IPS DF 4.7 (cell line): ENCODE results near the gene PSENEN.

Experiments
- DNase-seq: peaks from one replicate; pipeline ENCODE4 v3.0.0-alpha.2; 2013; ENCODE audit warnings: low spot score; ENCODE audit errors: extremely low read depth

PSENEN gene

DNA sequence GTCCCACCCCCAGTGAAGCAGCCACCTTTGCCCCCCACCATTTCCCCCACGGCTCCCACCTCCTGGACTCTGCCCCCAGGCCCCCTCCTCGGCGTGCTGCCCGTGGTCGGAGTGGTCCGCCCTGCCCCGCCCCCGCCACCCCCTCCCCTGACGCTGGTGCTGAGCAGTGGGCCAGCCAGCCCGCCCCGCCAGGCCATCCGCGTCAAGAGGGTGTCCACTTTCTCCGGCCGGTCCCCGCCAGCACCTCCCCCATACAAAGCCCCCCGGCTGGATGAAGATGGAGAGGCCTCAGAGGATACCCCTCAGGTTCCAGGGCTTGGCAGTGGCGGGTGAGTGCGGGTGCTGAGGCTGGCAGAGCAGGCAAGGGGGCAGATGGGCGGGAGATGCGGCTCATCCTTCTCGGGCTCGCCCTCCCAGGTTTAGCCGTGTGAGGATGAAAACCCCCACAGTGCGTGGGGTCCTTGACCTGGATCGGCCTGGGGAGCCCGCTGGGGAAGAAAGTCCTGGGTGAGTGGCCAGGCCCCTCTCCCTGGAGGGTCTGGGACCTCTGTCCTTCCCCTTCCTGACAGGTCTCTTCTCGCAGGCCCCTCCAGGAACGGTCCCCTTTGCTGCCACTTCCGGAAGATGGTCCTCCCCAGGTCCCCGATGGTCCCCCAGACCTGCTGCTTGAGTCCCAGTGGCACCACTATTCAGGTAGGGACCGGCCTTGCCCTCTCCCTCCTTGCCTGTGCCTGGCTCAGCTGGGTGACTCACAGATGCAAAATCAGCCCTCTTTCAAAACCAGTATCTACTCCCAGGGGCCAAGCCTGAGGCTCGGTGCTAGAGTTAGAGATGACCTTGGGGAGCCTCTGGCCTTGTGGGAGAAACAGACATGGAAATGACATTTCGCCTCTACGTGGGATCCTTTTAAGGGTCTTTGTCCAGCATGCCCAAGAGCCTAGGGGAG is 12.0 kb upstream of the PSENEN start:
- no peak for DNase-seq

GRCh38 chr19:35734273-35734672 is 11.2 kb upstream of the PSENEN start:
- DNase-seq: no peak

DNA sequence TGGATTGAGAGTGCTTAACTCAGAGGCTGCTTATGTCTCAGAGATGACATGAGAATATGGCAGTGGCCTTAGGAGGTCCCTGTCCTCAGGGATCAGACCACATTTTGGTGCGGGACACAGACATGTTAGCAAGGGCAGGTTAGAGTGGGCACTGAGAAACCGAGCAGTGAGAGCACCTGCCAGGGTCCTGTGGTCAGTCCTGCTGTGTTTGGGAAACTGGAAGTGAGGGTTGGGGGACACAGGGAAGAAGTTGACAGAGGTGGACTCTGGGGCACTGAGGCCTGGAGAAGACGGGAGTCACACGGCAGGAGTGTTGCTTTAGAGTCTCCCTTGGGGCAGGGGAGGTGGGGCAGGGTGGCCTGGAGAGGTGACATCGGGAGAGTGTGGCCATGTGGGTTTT is 10.6 kb upstream of the PSENEN start:
- DNase-seq: no peak

DNA sequence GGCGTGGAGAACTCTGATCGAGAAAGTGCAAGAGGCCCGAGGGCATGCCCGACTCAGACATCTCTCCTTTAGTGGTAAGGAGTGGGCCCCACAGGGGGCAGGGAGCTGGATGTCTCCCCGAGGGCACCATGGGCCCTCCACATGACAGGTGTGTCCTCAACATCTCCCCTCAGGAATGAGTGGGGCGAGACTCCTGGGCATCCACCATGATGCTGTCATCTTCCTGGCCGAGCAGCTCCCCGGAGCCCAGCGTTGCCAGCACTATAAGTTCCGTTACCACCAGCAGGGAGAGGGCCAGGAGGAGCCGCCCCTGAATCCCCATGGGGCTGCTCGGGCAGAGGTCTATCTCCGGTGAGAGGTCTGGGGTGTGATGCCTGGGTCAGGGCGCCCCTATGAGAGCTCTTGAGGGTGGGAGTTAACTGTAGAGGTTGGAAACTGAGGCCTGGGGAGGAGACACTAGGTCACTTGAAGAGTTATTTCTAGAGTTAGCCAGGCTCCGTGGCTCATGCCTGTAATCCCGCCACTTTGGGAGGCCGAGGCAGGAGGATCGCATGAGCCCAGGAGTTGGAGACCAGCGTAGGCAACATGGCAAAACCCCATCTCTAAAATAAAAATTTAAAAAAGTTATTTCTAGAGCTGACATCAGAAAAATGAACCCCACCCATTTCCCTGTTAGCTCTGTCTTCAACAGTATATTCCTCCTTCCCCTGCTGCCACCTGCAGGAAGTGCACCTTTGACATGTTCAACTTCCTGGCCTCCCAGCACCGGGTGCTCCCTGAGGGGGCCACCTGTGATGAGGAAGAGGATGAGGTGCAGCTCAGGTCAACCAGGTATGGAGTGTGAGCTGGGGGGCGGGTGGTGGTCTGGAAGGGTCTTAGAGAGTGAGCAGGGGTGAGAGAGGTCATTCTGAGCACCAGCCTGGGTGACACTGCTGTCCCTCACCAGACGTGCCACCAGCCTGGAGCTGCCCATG is 8.3 kb upstream of the PSENEN start:
- DNase-seq: no peak

DNA sequence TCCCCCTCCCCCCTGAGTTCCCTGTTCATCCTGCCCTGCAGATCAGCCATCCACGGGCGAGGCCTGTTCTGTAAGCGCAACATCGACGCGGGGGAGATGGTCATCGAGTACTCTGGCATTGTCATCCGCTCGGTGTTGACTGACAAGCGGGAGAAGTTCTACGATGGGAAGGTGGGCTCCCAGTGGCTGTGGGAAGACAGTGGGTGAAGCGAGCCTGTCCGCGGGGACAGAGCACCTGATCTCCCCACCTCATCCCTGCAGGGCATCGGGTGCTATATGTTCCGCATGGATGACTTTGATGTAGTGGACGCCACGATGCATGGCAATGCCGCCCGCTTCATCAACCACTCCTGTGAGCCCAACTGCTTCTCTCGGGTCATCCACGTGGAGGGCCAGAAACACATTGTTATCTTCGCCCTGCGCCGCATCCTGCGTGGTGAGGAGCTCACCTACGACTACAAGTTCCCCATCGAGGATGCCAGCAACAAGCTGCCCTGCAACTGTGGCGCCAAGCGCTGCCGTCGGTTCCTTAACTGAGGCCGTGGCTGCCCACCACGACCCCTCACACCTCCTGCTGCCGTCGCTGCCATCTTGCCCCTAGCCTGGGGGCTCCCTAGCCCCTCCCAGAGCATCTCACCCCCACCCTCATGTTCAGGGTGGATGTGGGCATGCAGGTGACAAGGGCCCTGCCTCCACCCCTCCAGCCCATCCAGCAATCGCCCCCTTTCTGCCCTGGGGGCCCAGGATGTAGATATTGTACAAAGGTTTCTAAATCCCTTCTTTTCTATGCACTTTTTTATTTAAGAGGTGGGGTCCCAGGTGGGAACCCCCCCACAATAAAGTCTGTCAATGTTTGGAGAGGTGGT is 7.2 kb upstream of the PSENEN start:
- no peak for DNase-seq

DNA sequence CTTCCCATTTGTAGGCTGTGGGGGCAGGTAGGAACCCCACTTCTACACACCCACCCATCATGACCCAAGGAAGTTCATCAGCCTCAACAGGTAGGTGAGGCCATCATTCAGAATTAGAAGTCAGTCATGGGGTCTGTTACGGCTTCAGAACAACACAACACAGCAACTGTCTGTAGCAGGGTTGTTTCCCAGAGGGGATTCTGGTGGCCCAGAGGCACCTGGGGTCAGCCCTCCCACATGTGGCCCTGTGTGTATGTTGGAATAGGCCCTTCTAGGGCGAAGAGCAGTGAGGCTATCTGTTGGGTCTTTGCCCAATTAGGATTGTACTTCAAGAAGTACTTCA is 6.6 kb upstream of the PSENEN start:
- DNase-seq: no peak

DNA sequence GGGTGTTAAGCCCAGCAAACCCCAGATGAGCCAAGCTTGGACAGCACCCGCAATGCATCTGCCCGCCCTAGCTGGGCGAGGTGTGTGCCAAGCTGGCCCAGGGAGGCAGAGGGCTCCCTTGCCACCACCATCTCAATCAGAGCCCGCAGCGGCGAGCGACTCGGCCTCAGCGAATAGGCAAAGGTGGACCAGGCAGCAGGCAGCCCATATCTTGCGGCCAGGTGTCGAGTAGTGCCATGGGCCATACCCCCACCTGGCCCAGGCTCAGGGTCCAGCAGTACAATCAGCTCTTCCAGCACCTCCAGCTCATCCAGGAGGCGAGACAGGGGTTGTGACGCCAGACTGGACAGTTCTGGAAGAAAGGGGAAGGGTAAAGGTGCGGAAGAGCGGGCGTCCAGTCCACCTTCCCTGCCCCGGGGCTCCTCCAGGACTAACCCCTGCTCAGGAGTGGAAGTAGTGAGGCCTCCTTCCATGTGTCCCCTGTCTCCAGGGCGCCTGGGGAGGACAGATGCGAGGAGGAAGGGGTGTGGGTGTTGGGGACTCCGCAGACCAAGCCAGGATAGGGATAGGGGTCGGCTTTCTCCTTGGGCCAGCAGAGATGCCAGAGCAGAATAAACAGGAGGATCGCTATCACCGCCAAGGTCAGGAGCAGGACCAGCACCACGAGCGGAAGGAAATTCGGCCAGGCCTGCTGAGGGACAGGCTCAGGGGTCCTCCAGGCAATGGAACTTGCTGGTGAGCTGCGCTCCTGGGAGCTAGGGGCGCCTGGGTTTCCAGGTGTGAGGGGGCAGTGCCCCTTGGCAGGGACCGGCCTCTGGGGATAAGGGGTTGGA is 6.0 kb upstream of the PSENEN start:
- DNase-seq: no peak

GRCh38 chr19:35740108-35740422 is 5.4 kb upstream of the PSENEN start:
- DNase-seq: no peak

DNA sequence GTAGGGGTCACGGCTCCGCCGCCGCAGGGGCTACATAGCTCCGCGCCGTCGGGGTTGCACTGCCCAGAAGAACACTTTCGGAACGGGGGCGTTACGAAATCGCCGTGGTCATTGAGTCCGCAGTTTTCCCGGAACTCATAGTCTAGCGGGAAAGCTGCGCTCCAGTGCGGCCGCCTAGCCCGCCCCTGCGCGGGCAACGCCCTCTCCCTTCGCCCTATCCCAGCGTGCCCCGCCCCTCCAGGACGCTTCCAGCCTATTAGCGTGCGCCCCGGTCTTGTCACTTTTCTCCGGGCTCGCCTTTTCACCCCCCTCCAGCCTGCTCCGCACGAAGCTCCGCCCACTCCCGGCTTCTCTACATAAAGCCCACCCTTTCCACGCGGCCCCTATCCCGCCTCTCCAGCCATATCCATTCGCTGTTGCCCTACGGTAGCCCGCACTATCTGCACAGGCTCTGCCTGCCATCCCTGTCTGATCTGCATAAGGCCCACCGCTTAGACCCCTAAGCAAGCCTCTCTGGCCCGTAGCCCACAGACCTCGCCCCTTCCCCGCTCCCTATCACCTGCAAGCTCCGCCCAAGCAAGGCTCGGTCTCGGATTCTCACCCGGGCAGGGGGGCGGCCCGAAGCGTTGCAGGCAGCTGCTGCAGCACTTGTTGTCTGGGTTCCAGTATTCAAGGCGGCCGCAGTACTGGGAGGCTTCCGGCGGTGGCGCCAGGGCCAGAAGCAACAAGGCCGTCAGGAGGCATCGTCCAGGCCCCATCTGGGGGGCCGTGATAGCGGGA is 4.8 kb upstream of the PSENEN start:
- DNase-seq: no peak

DNA sequence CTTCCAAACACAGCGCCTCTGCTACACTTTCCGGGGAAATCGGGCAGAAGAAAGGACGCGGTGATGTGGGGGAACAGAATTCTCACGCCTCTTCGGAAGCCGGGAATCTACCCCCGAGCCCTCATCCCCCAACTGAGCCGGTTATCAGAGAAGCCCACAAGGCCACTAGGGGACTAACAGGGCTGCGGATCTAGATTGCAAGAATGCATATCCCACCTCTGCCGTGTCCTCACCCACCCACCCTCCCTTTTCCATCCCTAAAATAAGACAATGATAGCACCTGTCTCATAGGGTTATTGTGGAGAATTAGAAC is 4.3 kb upstream of the PSENEN start:
- DNase-seq: no peak

DNA sequence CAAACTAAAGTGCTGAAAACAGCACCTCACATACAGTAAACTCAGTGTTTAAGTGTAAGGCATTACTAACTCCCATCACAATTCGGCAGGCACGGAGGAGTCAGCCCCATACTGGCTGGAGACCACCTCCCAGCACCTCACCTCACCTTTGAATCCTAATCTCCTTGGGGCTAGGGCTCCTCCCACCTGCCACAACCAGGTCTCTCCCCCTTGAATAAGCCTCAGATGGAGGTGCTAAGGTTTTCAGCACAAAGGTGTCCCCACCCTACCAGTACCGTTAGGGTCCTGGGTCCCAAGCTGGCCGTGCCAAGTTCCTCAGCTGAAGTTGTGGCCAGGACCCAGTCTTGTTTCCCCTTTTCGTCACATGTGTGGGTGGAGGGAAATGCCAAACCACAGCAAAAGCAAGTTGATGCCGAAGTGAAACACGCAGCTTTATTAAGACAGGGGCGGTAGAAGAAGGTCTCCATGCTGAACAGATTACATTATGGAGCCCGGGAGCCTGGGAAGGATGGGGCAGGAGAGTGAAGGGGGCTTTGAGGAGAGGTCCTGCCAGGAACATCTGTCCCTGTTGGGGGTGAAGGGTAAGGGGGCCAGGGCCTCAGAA is 3.2 kb upstream of the PSENEN start, which contains the start of gene IGFLR1:
Gene IGFLR1 (minus strand): TSS at position 332 of the 604 bp plus-strand sequence. CDS start 1,272 bp downstream, outside the sequence.
- no peak for DNase-seq

- DNase-seq: no peak
These were observed 1.6 kb upstream of the PSENEN start for GRCh38 chr19:35743640-35744429.

- no peak for DNase-seq
These were observed 772 bp upstream of the PSENEN start for GRCh38 chr19:35744430-35745327.

GRCh38 chr19:35746087-35746462 is 624 bp downstream of the PSENEN start:
- no peak for DNase-seq

DNA sequence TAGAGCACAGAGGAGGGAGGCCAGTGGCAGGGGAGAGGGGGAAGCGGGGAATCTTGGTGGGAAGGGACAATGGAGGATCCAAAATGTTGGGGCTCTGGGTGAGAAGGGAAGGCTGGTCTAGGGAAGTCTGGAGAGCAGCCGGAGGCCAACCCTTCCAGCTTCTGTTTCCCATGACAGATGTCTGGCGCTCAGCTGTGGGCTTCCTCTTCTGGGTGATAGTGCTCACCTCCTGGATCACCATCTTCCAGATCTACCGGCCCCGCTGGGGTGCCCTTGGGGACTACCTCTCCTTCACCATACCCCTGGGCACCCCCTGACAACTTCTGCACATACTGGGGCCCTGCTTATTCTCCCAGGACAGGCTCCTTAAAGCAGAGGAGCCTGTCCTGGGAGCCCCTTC is 1.1 kb downstream of the PSENEN start:
- DNase-seq: no peak

DNA sequence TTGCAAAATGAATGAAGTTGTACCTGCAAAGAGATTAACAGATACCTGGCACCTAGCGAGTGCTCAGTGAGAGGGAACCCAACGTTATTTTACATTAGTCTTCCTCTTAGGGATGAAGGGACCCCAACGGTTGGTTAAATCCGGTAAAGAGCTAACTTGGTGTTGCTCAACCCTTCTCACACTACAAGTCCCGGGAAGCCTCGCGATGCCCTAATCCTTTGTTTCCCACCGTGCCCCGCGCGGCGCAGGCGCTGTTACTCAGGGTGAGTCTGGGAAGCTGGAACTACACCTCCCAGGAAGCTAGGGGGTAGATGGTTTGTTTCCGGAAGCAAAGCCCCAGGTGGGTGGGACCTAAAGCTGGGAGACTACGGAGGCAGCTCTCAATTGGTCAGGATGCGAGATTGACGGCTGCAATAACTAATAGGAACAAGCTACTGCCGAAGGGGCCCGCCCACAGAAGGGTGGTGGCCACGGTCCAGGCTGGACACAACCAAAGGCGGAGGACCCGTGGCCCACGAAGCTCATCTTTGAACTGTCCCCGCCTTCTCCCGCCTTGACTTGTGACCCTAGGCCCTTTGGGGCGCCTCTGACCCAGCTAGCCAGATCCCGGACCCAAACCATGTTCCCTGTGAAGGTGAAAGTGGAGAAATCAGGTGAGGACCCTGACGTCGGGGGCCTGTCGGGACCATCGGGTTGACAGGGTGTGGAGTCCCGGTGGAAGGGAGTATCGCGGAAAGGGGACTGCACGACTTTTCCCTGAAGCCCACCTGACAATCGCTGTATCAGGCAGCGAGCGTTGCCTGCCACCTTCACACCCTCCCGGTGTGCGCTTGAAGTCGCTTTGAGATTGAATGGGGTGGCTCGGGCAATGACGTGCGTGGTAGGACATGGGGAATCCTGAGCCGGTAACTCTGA is 2.9 kb downstream of the PSENEN start, which contains the start of gene LIN37:
Gene LIN37 (plus strand): TSS at position 471 of the 915 bp plus-strand sequence. CDS start 149 bp downstream, at position 620.
- peak; percentile 99 for DNase-seq
